ENCODE results near the gene CLEC18B.
"Not testable (repeated sequence)": the region's sequence is repeated elsewhere in the genome, so short reads cannot be mapped to it uniquely, and the experiment has no call there.

Gene CLEC18B

GRCh38 chr16:74430036-74430712 lies 8.9 kb upstream of the CLEC18B start:
- H3K79me1 ChIP-seq (ENCODE audit: low read depth, low read length); H2BK5ac ChIP-seq (ENCODE audit: low read length); H3K18ac ChIP-seq (ENCODE audit: low read length); H3K4ac ChIP-seq (ENCODE audit: low read length); H3K4me2 ChIP-seq (ENCODE audit: insufficient read depth, low read length, poor library complexity, severe bottlenecking); H3K9ac ChIP-seq (ENCODE audit: low read depth, low read length, poor library complexity); H3K14ac ChIP-seq (ENCODE audit: low read length); H2AK5ac ChIP-seq (ENCODE audit: low read depth, low read length); H3K27me3 ChIP-seq (ENCODE audit: control insufficient read depth in 3 of 3, insufficient read depth in 3 of 3, low read depth in 1 of 3, low read length in 3 of 3); H4K91ac ChIP-seq (ENCODE audit: low read depth, low read length, poor library complexity); H3K9me3 ChIP-seq (replicated peaks in 1 of 2; ENCODE audit: control insufficient read depth in 2 of 2, insufficient read depth in 1 of 2, low read depth in 1 of 2, low read length in 2 of 2); DNase-seq (ENCODE audit: low spot score); H2BK15ac ChIP-seq (ENCODE audit: low read length); H3K4me3 ChIP-seq (ENCODE audit: low read length in 2 of 2); H3K23ac ChIP-seq (ENCODE audit: low read depth, low read length, poor library complexity); H3K36me3 ChIP-seq (replicated peaks in 1 of 2; ENCODE audit: control insufficient read depth in 2 of 2, insufficient read depth in 2 of 2, low read length in 2 of 2); H2BK12ac ChIP-seq (ENCODE audit: low read length); H2BK120ac ChIP-seq (ENCODE audit: low read depth, low read length); H3K4me1 ChIP-seq (ENCODE audit: control insufficient read depth in 2 of 2, insufficient read depth in 1 of 2, low read depth in 1 of 2, low read length in 2 of 2); H3K27ac ChIP-seq (replicated peaks; ENCODE audit: low read length); H4K8ac ChIP-seq (ENCODE audit: low read depth, low read length): not testable (repeated sequence)
- no CpG with 5 or more reads among the region's 13 CpGs for WGBS, 2 donors (ENCODE audit: extremely low coverage in 2 of 2, insufficient read length in 2 of 2, insufficient replicate concordance in 1 of 2)
- H2AFZ ChIP-seq (ENCODE audit: low read length), result peak overlapping the region; percentile 31

GRCh38 chr16:74428493-74428892 lies 7.2 kb upstream of the CLEC18B start:
- WGBS, 2 donors (ENCODE audit: extremely low coverage in 2 of 2, insufficient read length in 2 of 2, insufficient replicate concordance in 1 of 2), result no CpG with 5 or more reads among the region's 8 CpGs
- H2BK15ac ChIP-seq (ENCODE audit: low read length); H4K91ac ChIP-seq (ENCODE audit: low read depth, low read length, poor library complexity); H3K4ac ChIP-seq (ENCODE audit: low read length); H2BK12ac ChIP-seq (ENCODE audit: low read length); H3K4me1 ChIP-seq (ENCODE audit: control insufficient read depth in 2 of 2, insufficient read depth in 1 of 2, low read depth in 1 of 2, low read length in 2 of 2); H3K27me3 ChIP-seq (ENCODE audit: control insufficient read depth in 3 of 3, insufficient read depth in 3 of 3, low read depth in 1 of 3, low read length in 3 of 3); H4K8ac ChIP-seq (ENCODE audit: low read depth, low read length); H3K4me2 ChIP-seq (ENCODE audit: insufficient read depth, low read length, poor library complexity, severe bottlenecking); H3K9ac ChIP-seq (ENCODE audit: low read depth, low read length, poor library complexity); H3K4me3 ChIP-seq (ENCODE audit: low read length in 2 of 2); DNase-seq (ENCODE audit: low spot score); H3K23ac ChIP-seq (ENCODE audit: low read depth, low read length, poor library complexity); H2BK5ac ChIP-seq (ENCODE audit: low read length); H3K79me1 ChIP-seq (ENCODE audit: low read depth, low read length); H3K36me3 ChIP-seq (replicated peaks in 1 of 2; ENCODE audit: control insufficient read depth in 2 of 2, insufficient read depth in 2 of 2, low read length in 2 of 2); H2BK120ac ChIP-seq (ENCODE audit: low read depth, low read length); H2AK5ac ChIP-seq (ENCODE audit: low read depth, low read length); H3K14ac ChIP-seq (ENCODE audit: low read length); H2AFZ ChIP-seq (ENCODE audit: low read length); H3K27ac ChIP-seq (replicated peaks; ENCODE audit: low read length); H3K18ac ChIP-seq (ENCODE audit: low read length); H3K9me3 ChIP-seq (replicated peaks in 1 of 2; ENCODE audit: control insufficient read depth in 2 of 2, insufficient read depth in 1 of 2, low read depth in 1 of 2, low read length in 2 of 2): not testable (repeated sequence)

GRCh38 chr16:74425751-74426150 lies 4.5 kb upstream of the CLEC18B start:
- H2BK5ac ChIP-seq (ENCODE audit: low read length); H3K79me1 ChIP-seq (ENCODE audit: low read depth, low read length); H3K36me3 ChIP-seq (replicated peaks in 1 of 2; ENCODE audit: control insufficient read depth in 2 of 2, insufficient read depth in 2 of 2, low read length in 2 of 2); H2BK12ac ChIP-seq (ENCODE audit: low read length); H3K4me1 ChIP-seq (ENCODE audit: control insufficient read depth in 2 of 2, insufficient read depth in 1 of 2, low read depth in 1 of 2, low read length in 2 of 2); H4K91ac ChIP-seq (ENCODE audit: low read depth, low read length, poor library complexity); H2BK15ac ChIP-seq (ENCODE audit: low read length); H3K4ac ChIP-seq (ENCODE audit: low read length); H3K23ac ChIP-seq (ENCODE audit: low read depth, low read length, poor library complexity); H3K9ac ChIP-seq (ENCODE audit: low read depth, low read length, poor library complexity); H3K18ac ChIP-seq (ENCODE audit: low read length); H2BK120ac ChIP-seq (ENCODE audit: low read depth, low read length); H2AK5ac ChIP-seq (ENCODE audit: low read depth, low read length); H4K8ac ChIP-seq (ENCODE audit: low read depth, low read length); DNase-seq (ENCODE audit: low spot score); H3K27ac ChIP-seq (replicated peaks; ENCODE audit: low read length); H3K14ac ChIP-seq (ENCODE audit: low read length); H3K4me2 ChIP-seq (ENCODE audit: insufficient read depth, low read length, poor library complexity, severe bottlenecking); H3K4me3 ChIP-seq (ENCODE audit: low read length in 2 of 2); H3K9me3 ChIP-seq (replicated peaks in 1 of 2; ENCODE audit: control insufficient read depth in 2 of 2, insufficient read depth in 1 of 2, low read depth in 1 of 2, low read length in 2 of 2); H3K27me3 ChIP-seq (ENCODE audit: control insufficient read depth in 3 of 3, insufficient read depth in 3 of 3, low read depth in 1 of 3, low read length in 3 of 3); H2AFZ ChIP-seq (ENCODE audit: low read length): not testable (repeated sequence)
- WGBS, 2 donors (ENCODE audit: extremely low coverage in 2 of 2, insufficient read length in 2 of 2, insufficient replicate concordance in 1 of 2), result no CpG with 5 or more reads among the region's 6 CpGs

GRCh38 chr16:74423721-74424120 lies 2.4 kb upstream of the CLEC18B start:
- H3K79me1 ChIP-seq (ENCODE audit: low read depth, low read length); H3K4me2 ChIP-seq (ENCODE audit: insufficient read depth, low read length, poor library complexity, severe bottlenecking); H3K4me1 ChIP-seq (ENCODE audit: control insufficient read depth in 2 of 2, insufficient read depth in 1 of 2, low read depth in 1 of 2, low read length in 2 of 2); H3K14ac ChIP-seq (ENCODE audit: low read length); H3K18ac ChIP-seq (ENCODE audit: low read length); H3K9ac ChIP-seq (ENCODE audit: low read depth, low read length, poor library complexity); H4K91ac ChIP-seq (ENCODE audit: low read depth, low read length, poor library complexity); H3K27me3 ChIP-seq (ENCODE audit: control insufficient read depth in 3 of 3, insufficient read depth in 3 of 3, low read depth in 1 of 3, low read length in 3 of 3); H3K4ac ChIP-seq (ENCODE audit: low read length); H2BK15ac ChIP-seq (ENCODE audit: low read length); H3K9me3 ChIP-seq (replicated peaks in 1 of 2; ENCODE audit: control insufficient read depth in 2 of 2, insufficient read depth in 1 of 2, low read depth in 1 of 2, low read length in 2 of 2); H3K27ac ChIP-seq (replicated peaks; ENCODE audit: low read length); H2BK12ac ChIP-seq (ENCODE audit: low read length); H2BK120ac ChIP-seq (ENCODE audit: low read depth, low read length); H3K23ac ChIP-seq (ENCODE audit: low read depth, low read length, poor library complexity); H2AFZ ChIP-seq (ENCODE audit: low read length); DNase-seq (ENCODE audit: low spot score); H3K4me3 ChIP-seq (ENCODE audit: low read length in 2 of 2); H3K36me3 ChIP-seq (replicated peaks in 1 of 2; ENCODE audit: control insufficient read depth in 2 of 2, insufficient read depth in 2 of 2, low read length in 2 of 2); H4K8ac ChIP-seq (ENCODE audit: low read depth, low read length); H2BK5ac ChIP-seq (ENCODE audit: low read length); H2AK5ac ChIP-seq (ENCODE audit: low read depth, low read length): not testable (repeated sequence)
- no CpG with 5 or more reads among the region's 4 CpGs for WGBS, 2 donors (ENCODE audit: extremely low coverage in 2 of 2, insufficient read length in 2 of 2, insufficient replicate concordance in 1 of 2)

All from neuronal stem cell (in vitro differentiated cells).